ENCODE data around the gene CIDEC.
A peak's percentile ranks its signal among the peaks of the same experiment; 100 is the strongest.

Gene CIDEC

GRCh38 chr3:9843715-9844438 lies 36.2 kb downstream of the CIDEC start, which contains the start of gene RPUSD3:
RPUSD3 (minus strand) TSS chr3:9844008; CDS start chr3:9843990, 18 bp downstream.
- peak; percentile 97 for DNase-seq (ENCODE audit: low spot score)

- no peak for DNase-seq (ENCODE audit: low spot score)
Observed at GRCh38 chr3:9841015-9841414, 39.0 kb downstream of the CIDEC start.

GRCh38 chr3:9838856-9839255 lies 41.2 kb downstream of the CIDEC start:
- no peak for DNase-seq (ENCODE audit: low spot score)

GRCh38 chr3:9837701-9838582 lies 42.1 kb downstream of the CIDEC start:
- DNase-seq (ENCODE audit: low spot score) = no peak

- DNase-seq (ENCODE audit: low spot score) = no peak
Observed at GRCh38 chr3:9834520-9835380, 45.3 kb downstream of the CIDEC start.

GRCh38 chr3:9833078-9833477 lies 47.0 kb downstream of the CIDEC start:
- no peak for DNase-seq (ENCODE audit: low spot score)

- DNase-seq (ENCODE audit: low spot score) = no peak
Observed at GRCh38 chr3:9831253-9831652, 48.8 kb downstream of the CIDEC start.

GRCh38 chr3:9828801-9829755 lies 51.0 kb downstream of the CIDEC start:
- no peak for DNase-seq (ENCODE audit: low spot score)

- no peak for DNase-seq (ENCODE audit: low spot score)
Observed at GRCh38 chr3:9826815-9827573, 53.1 kb downstream of the CIDEC start.

- no peak for DNase-seq (ENCODE audit: low spot score)
Observed at GRCh38 chr3:9825451-9826040, 54.5 kb downstream of the CIDEC start.

GRCh38 chr3:9820946-9821345 lies 59.1 kb downstream of the CIDEC start:
- no peak for DNase-seq (ENCODE audit: low spot score)

GRCh38 chr3:9820543-9820942 lies 59.5 kb downstream of the CIDEC start:
- no peak for DNase-seq (ENCODE audit: low spot score)

- no peak for DNase-seq (ENCODE audit: low spot score)
Observed at GRCh38 chr3:9818666-9819335, 61.3 kb downstream of the CIDEC start.

GRCh38 chr3:9817436-9817835 lies 62.6 kb downstream of the CIDEC start:
- no peak for DNase-seq (ENCODE audit: low spot score)
